Transverse colon (tissue), 3 donors: ENCODE results near the gene HOXA13.

Experiments used
- CTCF ChIP-seq, 5 experiments: fragments of 200-600 bp in 3 of 5; fragments of 450-650 bp in 2 of 5; sonication (generic) in 3 of 5; IDR thresholded peaks; 1 replicate in 2 of 5; 2 replicates in 3 of 5; pipeline ENCODE4 v1.5.1; 2016 to 2017; ENCODE audit warnings: antibody characterized with exemption in 5 of 5, inconsistent platforms in 3 of 5, mild to moderate bottlenecking in 2 of 5, moderate library complexity in 1 of 5
- POLR2A ChIP-seq: fragments of 450-650 bp; IDR thresholded peaks from one replicate; pipeline ENCODE4 v1.6.1; 2016; ENCODE audit warnings: antibody characterized with exemption, mild to moderate bottlenecking, moderate library complexity

- TF ChIP-seq POLR2A (no peak), CTCF (IDR thresholded peaks at IDR 0.05) (no peak)
These were observed 49.2 kb upstream of the HOXA13 start for GRCh38 chr7:27248911-27249723.
